Peyer's patch (tissue), 4 donors: Measurements from ENCODE around the gene CIZ1.
"Not testable (repeated sequence)": the region's sequence is repeated elsewhere in the genome, so short reads cannot be mapped to it uniquely, and the experiment has no call there.

Experiments
- CTCF ChIP-seq, 6 experiments: fragments of 450-650 bp in 4 of 6; fragments of 200-600 bp in 2 of 6; sonication (generic) in 1 of 6; IDR thresholded peaks; one replicate each; pipeline ENCODE4 v1.5.1; 2017 to 2019; ENCODE audit warnings: antibody characterized with exemption in 6 of 6, mild to moderate bottlenecking in 3 of 6, moderate library complexity in 1 of 6
- POLR2A ChIP-seq, 2 donors: fragments of 450-650 bp; IDR thresholded peaks; one replicate each; pipeline ENCODE4 v1.5.1; 2017; ENCODE audit warnings: antibody characterized with exemption in 2 of 2, mild to moderate bottlenecking in 2 of 2, moderate library complexity in 2 of 2

- TF ChIP-seq CTCF, POLR2A (IDR thresholded peaks at IDR 0.05): not testable (repeated sequence)
Observed at GRCh38 chr9:128135561-128135960, 55.8 kb downstream of the CIZ1 start.
